Thyroid gland (tissue), 4 donors: ENCODE results near the gene PRSS36. TPM values are rescaled to one million over a fixed set of nuclear protein-coding genes. Genes with fewer than 3 reads are reported as not detected.

Experiments used
- DNase-seq, 2 donors: peaks; one replicate each; pipeline ENCODE4 v3.0.0-alpha.2; 2019
- H3K27ac ChIP-seq, 3 donors: fragments of 200-600 bp; sonication (generic); 1 replicate in 2 of 3; 2 replicates in 1 of 3; pipeline ENCODE4 v1.5.1; 2016 to 2019; ENCODE audit warnings: mild to moderate bottlenecking in 1 of 3, moderate library complexity in 1 of 3
- H3K27me3 ChIP-seq: fragments of 200-600 bp; sonication (generic); one replicate; pipeline ENCODE4 v1.5.1; 2019
- H3K36me3 ChIP-seq, 2 donors: fragments of 200-600 bp; sonication (generic); one replicate each; pipeline ENCODE4 v1.5.1; 2016 to 2019
- H3K4me1 ChIP-seq, 2 donors: fragments of 200-600 bp; sonication (generic); one replicate each; pipeline ENCODE4 v1.5.1; 2017 to 2019
- H3K4me3 ChIP-seq, 3 donors: fragments of 200-600 bp; sonication (generic); replicated peaks in 1 of 3; 1 replicate in 2 of 3; 2 replicates in 1 of 3; pipeline ENCODE4 v1.5.1; 2016; ENCODE audit warnings: mild to moderate bottlenecking in 1 of 3
- H3K9me3 ChIP-seq: fragments of 200-600 bp; sonication (generic); one replicate; pipeline ENCODE4 v1.5.1; 2017
- POLR2A ChIP-seq, 2 donors: fragments of 450-650 bp; IDR thresholded peaks; one replicate each; pipeline ENCODE4 v1.6.1; 2017; ENCODE audit warnings: antibody characterized with exemption in 2 of 2, mild to moderate bottlenecking in 2 of 2, moderate library complexity in 1 of 2
- WGBS, 2 donors: methylation state at CpG; one replicate each; pipeline ENCODE4 v1.1.5; 2017; 5-methylcytosine and 5-hydroxymethylcytosine counted together
- intact Hi-C: fragments of 100-400 bp; cut with DNase I; formaldehyde crosslinking; loops from one replicate; pipeline ENCODE4 v1.15.1; 2023
- total RNA-seq, 4 donors: library from RNA; depleted of rRNA; stranded (reverse); fragments of >200 nt; gene quantifications; one replicate each; pipeline ENCODE4 v1.2.3, GENCODE V29; 2016
- TF ChIP-seq, protein P1 (sequence below), 6 experiments: fragments of 200-600 bp in 3 of 6; fragments of 450-650 bp in 3 of 6; sonication (generic) in 3 of 6; IDR thresholded peaks; one replicate each; pipeline ENCODE4 v1.5.1; 2016 to 2019; ENCODE audit warnings: antibody characterized with exemption in 6 of 6, mild to moderate bottlenecking in 2 of 6, inconsistent platforms in 1 of 6, moderate library complexity in 1 of 6

Gene PRSS36
- total RNA-seq, 4 donors from 2014 or later: 1.4 to 6.6 (median 3.0) TPM

DNA sequence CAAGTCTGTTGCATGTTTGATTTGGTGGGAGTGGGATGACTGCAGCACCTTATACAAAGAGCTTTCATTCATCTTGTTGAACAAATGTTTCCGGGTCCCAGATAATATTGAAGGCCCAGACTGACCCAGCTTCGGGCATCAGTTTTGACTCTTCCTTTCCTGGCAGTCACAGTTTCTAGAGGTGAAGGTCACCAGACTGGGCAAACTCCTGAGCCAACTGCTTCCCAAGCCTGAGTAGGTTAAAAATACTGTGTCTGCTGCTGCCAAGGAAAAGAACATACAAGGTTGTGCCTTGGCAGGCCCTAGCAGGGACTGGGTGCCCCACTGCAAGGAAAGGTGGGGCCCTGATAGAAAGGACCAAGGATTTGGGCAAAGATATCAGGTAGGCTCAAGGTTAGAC lies 37.2 kb downstream of the PRSS36 start:
- WGBS, 2 donors: 82 to 96% methylated on average over 2 of the region's 2 CpGs
- H3K4me3 ChIP-seq: no peak overlapping the region
- TF ChIP-seq, protein P1, sequence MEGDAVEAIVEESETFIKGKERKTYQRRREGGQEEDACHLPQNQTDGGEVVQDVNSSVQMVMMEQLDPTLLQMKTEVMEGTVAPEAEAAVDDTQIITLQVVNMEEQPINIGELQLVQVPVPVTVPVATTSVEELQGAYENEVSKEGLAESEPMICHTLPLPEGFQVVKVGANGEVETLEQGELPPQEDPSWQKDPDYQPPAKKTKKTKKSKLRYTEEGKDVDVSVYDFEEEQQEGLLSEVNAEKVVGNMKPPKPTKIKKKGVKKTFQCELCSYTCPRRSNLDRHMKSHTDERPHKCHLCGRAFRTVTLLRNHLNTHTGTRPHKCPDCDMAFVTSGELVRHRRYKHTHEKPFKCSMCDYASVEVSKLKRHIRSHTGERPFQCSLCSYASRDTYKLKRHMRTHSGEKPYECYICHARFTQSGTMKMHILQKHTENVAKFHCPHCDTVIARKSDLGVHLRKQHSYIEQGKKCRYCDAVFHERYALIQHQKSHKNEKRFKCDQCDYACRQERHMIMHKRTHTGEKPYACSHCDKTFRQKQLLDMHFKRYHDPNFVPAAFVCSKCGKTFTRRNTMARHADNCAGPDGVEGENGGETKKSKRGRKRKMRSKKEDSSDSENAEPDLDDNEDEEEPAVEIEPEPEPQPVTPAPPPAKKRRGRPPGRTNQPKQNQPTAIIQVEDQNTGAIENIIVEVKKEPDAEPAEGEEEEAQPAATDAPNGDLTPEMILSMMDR (IDR thresholded peaks at IDR 0.05): no peak
- TF ChIP-seq POLR2A (IDR thresholded peaks at IDR 0.05): no peak
- H3K9me3 ChIP-seq: no peaks in the 10 kb centered on the region
- no peak for DNase-seq
- peak overlapping the region in 1 of 3 donors; percentile 30 for H3K27ac ChIP-seq
- H3K36me3 ChIP-seq: peaks cover 17 to 23% of the 10 kb centered on the region in 2 donors
- intact Hi-C loops: no loop called here
- no peaks in the 10 kb centered on the region for H3K27me3 ChIP-seq
- H3K4me1 ChIP-seq: peaks cover 13 to 15% of the 10 kb centered on the region in 2 donors

DNA sequence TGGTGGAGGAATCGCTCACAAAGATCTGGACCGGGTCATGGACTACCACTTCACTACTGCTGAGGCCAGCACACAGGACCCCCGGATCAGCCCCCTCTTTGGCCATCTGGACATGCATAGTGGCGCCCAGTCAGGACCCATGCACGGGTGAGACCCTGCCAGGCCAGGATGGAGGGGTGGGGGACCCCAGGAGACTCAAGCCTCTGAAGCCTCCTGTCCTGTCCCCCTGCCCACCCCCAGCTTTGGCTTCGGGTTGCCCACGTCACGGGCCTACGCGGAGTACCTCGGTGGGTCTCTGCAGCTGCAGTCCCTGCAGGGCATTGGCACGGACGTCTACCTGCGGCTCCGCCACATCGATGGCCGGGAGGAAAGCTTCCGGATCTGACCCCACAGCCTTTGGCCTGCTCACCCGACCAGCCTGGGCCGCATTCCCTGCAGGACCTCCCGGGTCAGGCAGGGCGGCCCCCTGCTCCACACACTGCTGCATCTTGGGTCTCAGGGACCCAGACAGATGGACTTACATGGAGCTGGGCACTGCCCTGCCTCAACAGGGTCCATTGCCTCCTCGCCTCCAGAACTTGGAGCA lies 37.9 kb downstream of the PRSS36 start:
- no peaks in the 10 kb centered on the region for H3K9me3 ChIP-seq
- intact Hi-C loops: no loop called here
- no peak overlapping the region for H3K4me3 ChIP-seq
- no peak overlapping the region for H3K27ac ChIP-seq
- H3K4me1 ChIP-seq: peaks cover 13 to 14% of the 10 kb centered on the region in 2 donors
- peaks cover 17 to 23% of the 10 kb centered on the region in 2 donors for H3K36me3 ChIP-seq
- no peaks in the 10 kb centered on the region for H3K27me3 ChIP-seq
- WGBS, 2 donors: 90 to 95% methylated on average over 18 to 19 of the region's 23 CpGs
- DNase-seq: no peak
- TF ChIP-seq, protein P1 (IDR thresholded peaks at IDR 0.05): no peak
- no peak for TF ChIP-seq POLR2A (IDR thresholded peaks at IDR 0.05)

- DNase-seq: no peak
- Histone ChIP-seq H3K4me3 (no peak overlapping the region), H3K4me1 (peaks cover 16 to 18% of the 10 kb centered on the region in 2 donors), H3K9me3 (no peaks in the 10 kb centered on the region), H3K27ac (no peak overlapping the region), H3K36me3 (peaks cover 17 to 23% of the 10 kb centered on the region in 2 donors), H3K27me3 (no peaks in the 10 kb centered on the region)
- TF ChIP-seq, protein P1 (IDR thresholded peaks at IDR 0.05): no peak
- no peak for TF ChIP-seq POLR2A (IDR thresholded peaks at IDR 0.05)
- 89 to 95% methylated on average over 21 to 23 of the region's 26 CpGs for WGBS, 2 donors
- intact Hi-C loops: no loop called here
These were observed 39.5 kb downstream of the PRSS36 start for GRCh38 chr16:31110106-31111034.

- TF ChIP-seq, protein P1 (IDR thresholded peaks at IDR 0.05): no peak
- TF ChIP-seq POLR2A (IDR thresholded peaks at IDR 0.05): no peak
- DNase-seq: no peak
- peaks cover 16 to 18% of the 10 kb centered on the region in 2 donors for H3K4me1 ChIP-seq
- no peak overlapping the region for H3K4me3 ChIP-seq
- intact Hi-C loops: no loop called here
- no peaks in the 10 kb centered on the region for H3K27me3 ChIP-seq
- peaks cover 17 to 23% of the 10 kb centered on the region in 2 donors for H3K36me3 ChIP-seq
- no peaks in the 10 kb centered on the region for H3K9me3 ChIP-seq
- H3K27ac ChIP-seq: no peak overlapping the region
- 93 to 94% methylated on average over 12 of the region's 12 CpGs for WGBS, 2 donors
These were observed 40.2 kb downstream of the PRSS36 start for GRCh38 chr16:31109622-31110021.
